Activated CD4-positive, CD25-positive, alpha-beta regulatory T cell treated with anti-CD3 and anti-CD28 coated beads, Interleukin-2, amount 50 U/mL, for 72 hours (primary cell): ENCODE measurements around the gene CYP4F11.

ENCODE experiments used
- DNase-seq: peaks from one replicate; pipeline ENCODE4 v3.0.0; 2021

Gene CYP4F11

GRCh38 chr19:15871570-15871969, 62.8 kb downstream of the CYP4F11 start:
- DNase-seq = no peak

- no peak for DNase-seq
Measured at GRCh38 chr19:15869873-15870272, 64.5 kb downstream of the CYP4F11 start.

- no peak for DNase-seq
Measured at GRCh38 chr19:15869109-15869555, 65.2 kb downstream of the CYP4F11 start.

GRCh38 chr19:15866636-15867035, 67.7 kb downstream of the CYP4F11 start:
- no peak for DNase-seq

GRCh38 chr19:15864824-15865223, 69.5 kb downstream of the CYP4F11 start:
- DNase-seq = no peak

GRCh38 chr19:15863272-15863671, 71.1 kb downstream of the CYP4F11 start:
- no peak for DNase-seq

- DNase-seq = no peak
Measured at GRCh38 chr19:15862444-15862843, 71.9 kb downstream of the CYP4F11 start.
